ENCODE data around the gene KRT33B.

KRT33B gene

DNA sequence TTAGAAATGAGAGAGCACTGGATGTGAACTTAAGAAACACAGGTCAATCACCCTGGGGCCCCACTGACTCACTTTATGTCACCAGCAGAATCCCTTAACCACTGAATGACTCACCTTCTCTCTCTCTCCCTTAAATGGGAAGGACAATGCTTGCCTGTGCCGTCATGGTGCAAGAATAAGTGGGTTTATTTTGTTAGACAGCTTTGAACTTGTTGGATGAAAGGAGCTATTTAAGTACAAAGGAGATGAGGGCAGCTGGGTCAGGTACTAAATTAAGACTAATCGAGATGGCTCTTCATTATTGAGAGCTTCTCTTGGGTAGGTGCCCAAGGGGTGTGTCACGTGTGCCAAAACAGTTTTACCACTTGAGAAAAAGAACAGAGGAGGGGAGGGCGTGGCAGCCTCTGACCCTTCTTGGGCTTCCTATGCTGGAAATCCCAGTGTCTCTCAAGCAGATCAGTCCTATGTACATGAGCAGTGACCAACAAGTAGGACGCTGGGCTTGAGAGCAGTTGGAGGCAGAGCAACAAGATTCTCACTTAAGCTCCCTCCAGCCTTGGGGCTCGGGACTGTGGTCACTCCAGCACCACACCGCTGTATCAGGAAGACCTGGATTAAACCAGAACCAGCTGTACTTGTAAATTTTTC lies 34.5 kb upstream of the KRT33B start:
- no peaks in the 10 kb centered on the region for H3K4me1 ChIP-seq (ENCODE audit: low read length)
- no peaks in the 10 kb centered on the region for H3K9me2 ChIP-seq (replicated peaks; ENCODE audit: insufficient read depth, low read length)
- no peaks in the 10 kb centered on the region for H3K79me2 ChIP-seq (ENCODE audit: low read length)
- H3K27ac ChIP-seq (ENCODE audit: low read length): no peak overlapping the region
- H3K36me3 ChIP-seq (replicated peaks; ENCODE audit: insufficient read depth, low read length): no peaks in the 10 kb centered on the region
- H3K9ac ChIP-seq (ENCODE audit: low read length): no peak overlapping the region
- no peak overlapping the region for H2AFZ ChIP-seq (ENCODE audit: low read length)
- no peak for TF ChIP-seq EZH2phosphoT487 (IDR thresholded peaks at IDR 0.05; ENCODE audit: low read length)
- no peak for TF ChIP-seq EZH2 (optimal IDR thresholded peaks at IDR 0.05; ENCODE audit: low read depth, low read length)
- TF ChIP-seq, protein P1, sequence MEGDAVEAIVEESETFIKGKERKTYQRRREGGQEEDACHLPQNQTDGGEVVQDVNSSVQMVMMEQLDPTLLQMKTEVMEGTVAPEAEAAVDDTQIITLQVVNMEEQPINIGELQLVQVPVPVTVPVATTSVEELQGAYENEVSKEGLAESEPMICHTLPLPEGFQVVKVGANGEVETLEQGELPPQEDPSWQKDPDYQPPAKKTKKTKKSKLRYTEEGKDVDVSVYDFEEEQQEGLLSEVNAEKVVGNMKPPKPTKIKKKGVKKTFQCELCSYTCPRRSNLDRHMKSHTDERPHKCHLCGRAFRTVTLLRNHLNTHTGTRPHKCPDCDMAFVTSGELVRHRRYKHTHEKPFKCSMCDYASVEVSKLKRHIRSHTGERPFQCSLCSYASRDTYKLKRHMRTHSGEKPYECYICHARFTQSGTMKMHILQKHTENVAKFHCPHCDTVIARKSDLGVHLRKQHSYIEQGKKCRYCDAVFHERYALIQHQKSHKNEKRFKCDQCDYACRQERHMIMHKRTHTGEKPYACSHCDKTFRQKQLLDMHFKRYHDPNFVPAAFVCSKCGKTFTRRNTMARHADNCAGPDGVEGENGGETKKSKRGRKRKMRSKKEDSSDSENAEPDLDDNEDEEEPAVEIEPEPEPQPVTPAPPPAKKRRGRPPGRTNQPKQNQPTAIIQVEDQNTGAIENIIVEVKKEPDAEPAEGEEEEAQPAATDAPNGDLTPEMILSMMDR (IDR thresholded peaks at IDR 0.05; ENCODE audit: low read length): no peak
- no peaks in the 10 kb centered on the region for H3K27me3 ChIP-seq (replicated peaks; ENCODE audit: insufficient read depth, low read length)
- H3K9me3 ChIP-seq (replicated peaks; ENCODE audit: insufficient read depth, low read length): no peaks in the 10 kb centered on the region
- H4K20me1 ChIP-seq (ENCODE audit: insufficient read depth, low read length): no peaks in the 10 kb centered on the region
- H3K4me2 ChIP-seq (ENCODE audit: low read depth, low read length): no peak overlapping the region
- no peak overlapping the region for H3K4me3 ChIP-seq (ENCODE audit: low read length)
- DNase-seq: no peak
- no peaks in the 10 kb centered on the region for H3F3A ChIP-seq (ENCODE audit: insufficient read depth, low read length)

DNA sequence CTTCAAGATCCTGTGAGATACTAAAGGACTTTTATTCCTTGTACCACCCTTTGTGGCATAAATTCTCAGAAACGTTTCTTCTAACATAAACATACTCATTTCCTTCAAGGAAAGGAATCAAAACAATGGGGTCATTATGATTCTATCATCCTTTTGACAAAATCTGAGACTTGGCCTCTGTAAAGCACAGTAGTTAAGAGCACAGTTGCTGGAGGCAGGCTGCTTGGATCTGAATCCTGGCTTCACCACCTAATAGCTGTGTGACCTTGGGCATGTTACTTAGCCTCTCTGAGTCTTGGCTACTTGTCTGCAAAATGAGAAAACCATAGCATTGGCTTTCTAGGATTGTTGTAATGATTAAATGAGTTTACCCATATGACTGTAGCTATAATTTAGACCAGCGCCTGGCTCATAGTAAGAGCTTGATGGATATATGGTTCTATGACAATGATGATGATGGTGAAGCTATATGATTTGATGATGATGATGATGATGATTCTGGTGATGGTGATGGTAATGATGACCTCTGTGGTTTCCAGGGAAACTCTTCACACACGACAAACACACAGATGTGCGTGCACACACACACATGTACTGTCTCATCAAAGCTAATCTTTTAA lies 33.9 kb upstream of the KRT33B start:
- no peaks in the 10 kb centered on the region for H3K36me3 ChIP-seq (replicated peaks; ENCODE audit: insufficient read depth, low read length)
- H3F3A ChIP-seq (ENCODE audit: insufficient read depth, low read length): no peaks in the 10 kb centered on the region
- no peak overlapping the region for H3K27ac ChIP-seq (ENCODE audit: low read length)
- no peaks in the 10 kb centered on the region for H3K27me3 ChIP-seq (replicated peaks; ENCODE audit: insufficient read depth, low read length)
- H3K9me2 ChIP-seq (replicated peaks; ENCODE audit: insufficient read depth, low read length): no peaks in the 10 kb centered on the region
- TF ChIP-seq EZH2phosphoT487 (IDR thresholded peaks at IDR 0.05; ENCODE audit: low read length) (no peak), EZH2 (optimal IDR thresholded peaks at IDR 0.05; ENCODE audit: low read depth, low read length) (no peak)
- TF ChIP-seq, protein P1 (IDR thresholded peaks at IDR 0.05; ENCODE audit: low read length): no peak
- DNase-seq: no peak
- no peaks in the 10 kb centered on the region for H3K79me2 ChIP-seq (ENCODE audit: low read length)
- H3K9me3 ChIP-seq (replicated peaks; ENCODE audit: insufficient read depth, low read length): no peaks in the 10 kb centered on the region
- H2AFZ ChIP-seq (ENCODE audit: low read length): no peak overlapping the region
- no peak overlapping the region for H3K4me2 ChIP-seq (ENCODE audit: low read depth, low read length)
- H3K4me3 ChIP-seq (ENCODE audit: low read length): no peak overlapping the region
- no peaks in the 10 kb centered on the region for H3K4me1 ChIP-seq (ENCODE audit: low read length)
- no peak overlapping the region for H3K9ac ChIP-seq (ENCODE audit: low read length)
- no peaks in the 10 kb centered on the region for H4K20me1 ChIP-seq (ENCODE audit: insufficient read depth, low read length)

DNA sequence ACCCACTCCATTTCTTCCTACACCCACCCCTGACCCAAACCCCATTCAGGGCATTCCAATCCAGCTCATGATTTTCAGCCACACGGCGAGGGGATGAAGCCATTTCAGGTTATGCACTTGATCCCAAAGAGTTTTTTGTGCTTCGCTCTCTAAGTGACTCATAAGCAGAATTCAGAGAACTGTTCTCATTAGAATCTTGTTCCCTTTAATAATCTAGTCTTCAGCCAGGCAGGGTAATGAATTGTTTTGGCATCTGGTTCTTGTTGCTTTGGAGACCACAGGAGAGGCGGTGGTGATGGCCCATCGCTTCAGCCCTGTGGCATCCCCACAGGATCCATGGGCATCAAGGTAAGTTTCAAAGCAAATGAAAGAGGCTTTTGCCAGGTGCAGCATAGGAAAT lies 32.5 kb upstream of the KRT33B start:
- H2AFZ ChIP-seq (ENCODE audit: low read length): no peak overlapping the region
- TF ChIP-seq EZH2phosphoT487 (IDR thresholded peaks at IDR 0.05; ENCODE audit: low read length) (no peak), EZH2 (optimal IDR thresholded peaks at IDR 0.05; ENCODE audit: low read depth, low read length) (no peak)
- H3K27me3 ChIP-seq (replicated peaks; ENCODE audit: insufficient read depth, low read length): no peaks in the 10 kb centered on the region
- H3K36me3 ChIP-seq (replicated peaks; ENCODE audit: insufficient read depth, low read length): no peaks in the 10 kb centered on the region
- H3K27ac ChIP-seq (ENCODE audit: low read length): no peak overlapping the region
- H3K4me2 ChIP-seq (ENCODE audit: low read depth, low read length): no peak overlapping the region
- no peaks in the 10 kb centered on the region for H4K20me1 ChIP-seq (ENCODE audit: insufficient read depth, low read length)
- H3K4me3 ChIP-seq (ENCODE audit: low read length): no peak overlapping the region
- H3K9me2 ChIP-seq (replicated peaks; ENCODE audit: insufficient read depth, low read length): no peaks in the 10 kb centered on the region
- H3K9me3 ChIP-seq (replicated peaks; ENCODE audit: insufficient read depth, low read length): no peaks in the 10 kb centered on the region
- H3F3A ChIP-seq (ENCODE audit: insufficient read depth, low read length): no peaks in the 10 kb centered on the region
- no peak for DNase-seq
- H3K9ac ChIP-seq (ENCODE audit: low read length): no peak overlapping the region
- H3K4me1 ChIP-seq (ENCODE audit: low read length): no peaks in the 10 kb centered on the region
- no peaks in the 10 kb centered on the region for H3K79me2 ChIP-seq (ENCODE audit: low read length)
